ENCODE results near the gene ARMC5.

DNA sequence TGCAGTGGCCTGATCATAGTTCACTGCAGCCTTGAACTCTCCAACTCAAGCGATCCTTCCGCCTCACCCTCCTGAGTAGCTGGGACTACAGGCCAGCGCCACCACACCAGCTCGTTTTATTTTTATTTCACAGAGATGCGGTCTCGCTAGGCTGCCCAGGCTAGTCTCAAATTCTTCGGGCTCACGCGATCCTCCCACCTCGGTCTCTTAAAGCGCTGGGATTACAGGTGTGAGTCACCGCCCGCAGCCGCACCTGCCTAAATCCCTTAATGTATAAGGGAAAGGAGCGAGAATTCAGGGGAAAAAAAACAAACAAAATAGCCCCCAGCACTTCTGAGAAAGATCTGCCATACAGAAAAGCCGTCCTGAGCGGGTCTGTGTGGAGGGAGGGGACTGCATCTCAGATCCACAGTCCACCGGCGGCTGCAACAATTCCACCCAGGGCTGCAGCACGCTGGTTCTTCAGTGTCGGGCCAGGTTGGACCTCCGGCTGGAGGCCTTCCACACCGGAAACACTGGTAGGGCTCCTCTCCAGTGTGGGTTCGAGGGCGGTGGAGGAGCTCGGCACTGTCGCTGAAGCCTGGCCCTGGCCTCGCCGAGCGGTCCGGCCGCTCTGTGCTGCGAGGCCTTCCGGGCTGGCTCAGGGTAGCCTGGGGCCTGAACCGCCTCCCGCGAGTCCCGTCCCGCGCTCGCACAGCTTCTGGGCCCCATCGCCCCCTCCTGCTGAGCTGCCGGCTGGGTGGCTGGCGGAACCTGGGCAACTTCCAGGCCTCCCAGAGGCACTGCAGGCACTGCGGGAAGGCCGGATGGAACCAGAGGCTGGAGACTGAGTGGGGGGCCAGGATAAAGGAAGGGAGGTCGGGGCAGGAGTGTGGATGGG lies 23.7 kb upstream of the ARMC5 start:
- TF ChIP-seq CTCF (conservative IDR thresholded peaks at IDR 0.05; ENCODE audit: low read depth, low read length) (no peak), EZH2 (IDR thresholded peaks at IDR 0.05; ENCODE audit: borderline replicate concordance, low read depth, low read length, poor library complexity, severe bottlenecking) (no peak)

Data from A673 (cell line).